Central memory CD8-positive, alpha-beta T cell (primary cell): ENCODE data around the gene ZFR2.
"Not testable (repeated sequence)": the region's sequence is repeated elsewhere in the genome, so short reads cannot be mapped to it uniquely, and the experiment has no call there.

Source experiments
- ATAC-seq: fragments of 150-1000 bp; cut with Tn5 transposase; replicated peaks from 2 replicates; pipeline ENCODE4 v1.10.0; 2022; ENCODE audit warnings: mild to moderate bottlenecking, moderate FRiP score, moderate number of reproducible peaks; ENCODE audit not compliant: poor library complexity, severe bottlenecking; ENCODE audit errors: extremely low read depth
- DNase-seq, 2 donors: peaks; one replicate each; pipeline ENCODE4 v3.0.0; 2021; ENCODE audit warnings: low spot score in 2 of 2
- H3K27ac Mint-ChIP-seq: one replicate; pipeline ENCODE4 v1.8.0; 2022; ENCODE audit warnings: low read depth, mild to moderate bottlenecking, moderate library complexity, mixed read lengths
- H3K27me3 Mint-ChIP-seq: one replicate; pipeline ENCODE4 v1.8.0; 2022; ENCODE audit warnings: mixed read lengths
- H3K36me3 Mint-ChIP-seq: one replicate; pipeline ENCODE4 v1.8.0; 2022; ENCODE audit warnings: mild to moderate bottlenecking, moderate library complexity, mixed read lengths; ENCODE audit not compliant: insufficient read depth
- H3K4me1 Mint-ChIP-seq: one replicate; pipeline ENCODE4 v1.8.0; 2022; ENCODE audit warnings: mixed read lengths
- H3K4me3 Mint-ChIP-seq: one replicate; pipeline ENCODE4 v1.8.0; 2022; ENCODE audit warnings: mild to moderate bottlenecking, moderate library complexity, mixed read lengths
- H3K9me3 Mint-ChIP-seq: one replicate; pipeline ENCODE4 v1.8.0; 2022; ENCODE audit warnings: mixed read lengths

Gene ZFR2

DNA sequence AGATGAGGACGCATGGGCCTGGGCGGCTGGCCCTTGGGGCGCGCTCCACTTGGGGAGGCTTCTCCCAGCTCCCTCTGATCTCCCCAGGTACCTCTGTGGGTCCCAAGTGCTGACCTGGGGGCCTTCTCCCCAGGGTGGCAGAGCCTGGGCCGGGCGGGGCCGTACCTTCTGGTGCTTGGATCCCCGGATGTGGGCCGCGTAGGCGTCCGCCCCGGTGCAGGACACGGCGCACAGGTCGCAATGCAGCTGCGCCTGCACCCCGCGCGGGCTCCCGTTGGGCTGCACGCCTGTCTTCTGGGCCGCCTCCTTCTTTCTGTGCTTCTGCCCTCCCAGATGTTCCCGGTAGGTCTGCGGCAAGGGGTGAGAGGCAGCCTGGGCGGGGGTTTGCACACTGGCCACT, 41.5 kb downstream of the ZFR2 start:
- no peak for ATAC-seq
- Mint-ChIP-seq H3K36me3 (peaks cover 3% of the 10 kb centered on the region), H3K9me3 (no peaks in the 10 kb centered on the region), H3K27ac (no peak overlapping the region), H3K27me3 (no peaks in the 10 kb centered on the region), H3K4me3 (no peak overlapping the region), H3K4me1 (no peaks in the 10 kb centered on the region)
- DNase-seq: no peak

- no peaks in the 10 kb centered on the region for H3K27me3 Mint-ChIP-seq
- H3K36me3 Mint-ChIP-seq: peaks cover 11% of the 10 kb centered on the region
- H3K4me3 Mint-ChIP-seq: no peak overlapping the region
Measured at GRCh38 chr19:3826163-3826562, 42.7 kb downstream of the ZFR2 start.

DNA sequence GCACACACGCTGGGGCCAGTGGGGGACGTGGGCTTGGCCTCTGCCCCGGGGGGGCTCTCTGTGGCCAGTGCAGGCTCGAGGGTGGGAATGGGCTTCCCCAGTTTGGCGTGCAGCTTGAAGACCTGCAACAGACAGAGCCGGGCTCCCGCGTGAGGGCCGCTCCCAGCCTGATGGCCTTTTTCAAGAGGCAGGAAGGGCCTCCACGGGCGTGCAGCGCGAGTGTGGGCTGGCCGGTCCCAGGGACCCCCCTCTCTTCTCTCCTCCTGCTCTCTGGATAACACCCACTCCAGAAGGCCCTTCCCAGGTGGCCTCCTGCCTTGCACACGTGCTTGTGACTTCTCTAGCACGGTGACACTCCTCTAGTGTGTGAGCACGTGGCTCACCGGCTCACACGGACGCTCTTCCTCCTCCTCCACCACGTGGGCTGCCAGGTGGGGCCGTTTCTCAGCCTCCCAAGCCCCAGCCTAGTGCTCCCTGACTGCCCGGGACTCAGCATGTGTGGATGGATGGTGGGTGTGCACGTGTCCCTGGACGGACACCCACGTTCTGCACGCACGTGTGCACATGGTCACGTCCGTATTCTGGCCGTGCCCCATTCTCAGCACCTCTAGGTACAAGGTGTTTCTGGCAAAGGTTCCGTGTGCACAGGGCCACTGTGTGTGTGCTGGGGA, 43.4 kb downstream of the ZFR2 start:
- DNase-seq (no peak), ATAC-seq (no peak)
- H3K27ac Mint-ChIP-seq: no peak overlapping the region
- H3K9me3 Mint-ChIP-seq: no peaks in the 10 kb centered on the region
- peaks cover 11% of the 10 kb centered on the region for H3K36me3 Mint-ChIP-seq
- H3K4me3 Mint-ChIP-seq: no peak overlapping the region
- peaks cover 11% of the 10 kb centered on the region for H3K4me1 Mint-ChIP-seq
- H3K27me3 Mint-ChIP-seq: no peaks in the 10 kb centered on the region

More at GRCh38 chr19:3826163-3826562, 42.7 kb downstream of the ZFR2 start:
- DNase-seq: no peak
- peaks cover 11% of the 10 kb centered on the region for H3K4me1 Mint-ChIP-seq
- H3K27ac Mint-ChIP-seq: no peak overlapping the region
- H3K9me3 Mint-ChIP-seq: no peaks in the 10 kb centered on the region
- ATAC-seq: no peak

DNA sequence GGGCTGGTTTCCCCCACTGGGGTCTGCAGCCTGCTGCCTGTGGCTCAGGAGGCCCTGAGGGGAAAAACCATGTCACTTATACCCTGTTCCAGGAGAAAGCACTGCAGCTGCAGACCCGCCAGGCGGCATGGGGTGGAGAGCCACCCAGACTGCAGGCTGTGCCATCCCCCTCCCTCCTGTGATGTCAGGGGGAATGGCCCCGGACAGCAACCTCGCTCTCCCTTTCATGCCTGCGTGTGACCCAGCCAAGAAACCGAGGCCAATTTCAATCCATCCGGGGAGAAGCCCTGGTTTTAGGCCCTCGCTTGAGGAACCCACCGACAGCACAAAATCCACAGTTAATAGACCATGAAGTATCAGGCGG, 45.5 kb downstream of the ZFR2 start:
- no peak for ATAC-seq
- Mint-ChIP-seq H3K36me3 (peaks cover 11% of the 10 kb centered on the region), H3K27ac (no peak overlapping the region), H3K27me3 (no peaks in the 10 kb centered on the region), H3K4me1 (peaks cover 11% of the 10 kb centered on the region), H3K9me3 (no peaks in the 10 kb centered on the region), H3K4me3 (no peak overlapping the region)
- no peak for DNase-seq

GRCh38 chr19:3822683-3823349, 46.0 kb downstream of the ZFR2 start:
- ATAC-seq: no peak
- H3K27me3 Mint-ChIP-seq: no peaks in the 10 kb centered on the region
- no peak overlapping the region for H3K27ac Mint-ChIP-seq
- H3K9me3 Mint-ChIP-seq: no peaks in the 10 kb centered on the region
- H3K36me3 Mint-ChIP-seq: peaks cover 11% of the 10 kb centered on the region
- DNase-seq: no peak
- peaks cover 11% of the 10 kb centered on the region for H3K4me1 Mint-ChIP-seq
- H3K4me3 Mint-ChIP-seq: no peak overlapping the region

DNA sequence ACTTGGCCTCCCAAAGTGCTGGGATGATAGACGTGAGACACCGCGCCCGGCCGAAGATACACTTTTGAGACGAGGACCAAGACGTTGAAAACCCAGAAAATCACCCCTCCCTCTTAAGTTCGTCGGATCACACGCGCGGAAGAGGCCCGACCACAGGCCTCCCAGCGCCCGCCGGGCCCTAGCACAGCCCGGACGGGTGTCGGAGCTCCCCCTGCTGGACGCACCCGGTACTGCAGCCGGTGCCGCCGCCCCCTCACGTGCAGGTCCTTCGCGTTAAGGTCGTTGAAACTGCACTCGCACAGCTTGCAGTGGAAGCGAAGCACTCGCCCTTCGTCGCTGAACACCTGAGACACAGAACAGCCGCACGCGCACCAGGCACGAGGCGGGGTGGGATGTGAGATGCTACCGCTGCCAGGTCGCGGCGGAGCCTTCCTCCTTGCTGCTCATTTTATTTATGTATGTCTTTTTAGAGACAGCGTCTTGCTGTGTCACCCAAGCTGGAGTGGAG, 46.9 kb downstream of the ZFR2 start:
- Mint-ChIP-seq H3K9me3 (no peaks in the 10 kb centered on the region), H3K27ac (peak overlapping the region; percentile 85)

GRCh38 chr19:3821156-3821555, 47.7 kb downstream of the ZFR2 start:
- H3K4me1 Mint-ChIP-seq: peaks cover 11% of the 10 kb centered on the region
- H3K9me3 Mint-ChIP-seq: no peaks in the 10 kb centered on the region
- H3K4me3 Mint-ChIP-seq: no peak overlapping the region
- no peaks in the 10 kb centered on the region for H3K27me3 Mint-ChIP-seq
- DNase-seq (no peak), ATAC-seq (no peak)
- H3K36me3 Mint-ChIP-seq: peaks cover 11% of the 10 kb centered on the region
- no peak overlapping the region for H3K27ac Mint-ChIP-seq

More for the DNA sequence above, 46.9 kb downstream of the ZFR2 start:
- peak; percentile 89 to 98 for DNase-seq
- H3K27me3 Mint-ChIP-seq: no peaks in the 10 kb centered on the region
- ATAC-seq: peak; percentile 97
- peaks cover 11% of the 10 kb centered on the region for H3K36me3 Mint-ChIP-seq
- peaks cover 11% of the 10 kb centered on the region for H3K4me1 Mint-ChIP-seq
- peak overlapping the region; percentile 53 for H3K4me3 Mint-ChIP-seq

GRCh38 chr19:3819989-3820388, 48.8 kb downstream of the ZFR2 start:
- ATAC-seq (no peak), DNase-seq (no peak)
- H3K4me3 Mint-ChIP-seq: no peak overlapping the region
- peaks cover 11% of the 10 kb centered on the region for H3K36me3 Mint-ChIP-seq
- H3K9me3 Mint-ChIP-seq: no peaks in the 10 kb centered on the region
- no peak overlapping the region for H3K27ac Mint-ChIP-seq
- H3K27me3 Mint-ChIP-seq: no peaks in the 10 kb centered on the region
- H3K4me1 Mint-ChIP-seq: peaks cover 11% of the 10 kb centered on the region

DNA sequence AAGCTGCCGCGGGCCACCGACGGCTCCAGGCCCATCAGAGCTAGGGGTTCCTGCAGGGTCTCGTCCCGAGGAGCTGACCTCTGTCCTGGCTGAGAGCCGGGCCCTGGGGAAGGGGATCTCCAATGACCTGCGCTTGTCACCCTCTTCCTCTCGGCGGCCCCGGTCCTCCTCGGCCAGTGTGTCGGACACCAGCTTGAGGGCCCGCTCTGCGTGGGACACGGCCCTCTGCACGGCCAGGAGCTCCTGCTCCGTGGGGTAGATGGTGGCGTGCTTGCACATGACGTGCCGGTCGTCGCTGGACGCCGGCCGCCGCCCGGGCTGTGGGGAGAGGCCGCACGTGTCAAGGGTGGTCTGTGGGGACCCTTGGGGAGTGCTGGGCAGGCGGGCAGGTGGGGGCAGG, 49.9 kb downstream of the ZFR2 start:
- no peak overlapping the region for H3K27ac Mint-ChIP-seq
- peaks cover 20% of the 10 kb centered on the region for H3K4me1 Mint-ChIP-seq
- no peaks in the 10 kb centered on the region for H3K27me3 Mint-ChIP-seq
- DNase-seq (no peak), ATAC-seq (no peak)
- no peak overlapping the region for H3K4me3 Mint-ChIP-seq
- H3K36me3 Mint-ChIP-seq: peaks cover 12% of the 10 kb centered on the region
- H3K9me3 Mint-ChIP-seq: no peaks in the 10 kb centered on the region

GRCh38 chr19:3818466-3818865, 50.4 kb downstream of the ZFR2 start:
- Mint-ChIP-seq H3K36me3 (peaks cover 10% of the 10 kb centered on the region), H3K4me3 (no peak overlapping the region), H3K9me3 (no peaks in the 10 kb centered on the region), H3K27ac (no peak overlapping the region), H3K4me1 (peaks cover 25% of the 10 kb centered on the region), H3K27me3 (no peaks in the 10 kb centered on the region)
- DNase-seq (no peak), ATAC-seq (no peak)

DNA sequence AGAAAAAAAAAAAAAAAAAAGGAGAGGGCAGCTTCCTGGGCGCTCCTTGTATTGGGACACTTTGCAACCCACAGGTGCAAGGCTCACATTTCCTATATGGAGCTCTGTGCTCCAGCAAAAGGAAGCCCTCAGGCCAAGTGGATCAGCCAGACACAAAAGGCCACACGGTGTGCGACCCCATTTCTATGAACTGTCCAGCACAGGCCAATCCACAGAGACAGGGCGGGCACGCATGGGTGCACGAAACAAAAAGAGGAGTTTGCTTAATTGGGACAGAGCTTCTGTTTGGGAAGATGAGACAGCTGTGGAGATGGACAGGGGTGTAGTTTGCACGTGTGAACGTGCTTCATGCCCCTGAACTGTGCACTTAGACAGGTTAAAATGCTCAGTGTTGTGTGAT, 51.1 kb downstream of the ZFR2 start:
- no peaks in the 10 kb centered on the region for H3K9me3 Mint-ChIP-seq
- H3K36me3 Mint-ChIP-seq: peaks cover 10% of the 10 kb centered on the region
- no peak overlapping the region for H3K4me3 Mint-ChIP-seq
- peaks cover 32% of the 10 kb centered on the region for H3K4me1 Mint-ChIP-seq
- DNase-seq: no peak
- no peak for ATAC-seq
- no peaks in the 10 kb centered on the region for H3K27me3 Mint-ChIP-seq
- no peak overlapping the region for H3K27ac Mint-ChIP-seq

DNA sequence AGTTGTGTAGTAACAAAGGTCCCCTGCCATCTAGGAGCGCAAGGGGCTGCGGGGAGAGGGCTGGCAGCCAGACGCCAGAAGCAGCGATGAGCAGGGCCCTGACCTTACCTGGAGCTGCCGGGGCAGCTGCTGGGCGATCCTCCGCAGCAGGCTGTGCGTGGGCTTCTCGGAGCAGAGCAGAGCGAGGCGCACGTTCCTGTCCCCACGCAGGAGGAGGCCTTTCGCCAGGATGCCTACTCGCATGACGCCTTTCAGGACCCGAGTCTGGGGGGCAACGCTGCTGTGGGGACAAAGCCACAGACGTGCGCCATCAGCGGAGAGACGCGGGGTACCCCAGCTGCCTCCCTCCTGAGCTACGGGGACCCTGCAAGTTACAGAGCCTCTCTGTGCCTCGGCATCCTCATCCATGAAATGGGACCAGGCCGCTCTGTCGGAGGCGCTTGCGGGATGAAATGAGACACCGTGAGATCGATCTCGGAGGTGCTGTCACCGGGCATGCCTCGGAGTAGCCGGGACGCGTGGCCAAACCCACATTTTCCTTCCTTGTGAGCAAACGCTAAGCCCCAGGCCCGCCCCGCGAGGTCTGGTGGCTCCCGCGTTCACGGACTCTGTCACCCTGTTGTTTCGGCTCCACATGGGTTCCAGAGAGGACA, 52.1 kb downstream of the ZFR2 start:
- no peak for ATAC-seq
- H3K36me3 Mint-ChIP-seq: peaks cover 6% of the 10 kb centered on the region
- no peak for DNase-seq
- H3K27me3 Mint-ChIP-seq: no peaks in the 10 kb centered on the region
- H3K27ac Mint-ChIP-seq: peak overlapping the region; percentile 71
- peaks cover 34% of the 10 kb centered on the region for H3K4me1 Mint-ChIP-seq
- no peak overlapping the region for H3K4me3 Mint-ChIP-seq
- no peaks in the 10 kb centered on the region for H3K9me3 Mint-ChIP-seq

- not testable (repeated sequence) for H3K9me3 Mint-ChIP-seq, H3K36me3 Mint-ChIP-seq, ATAC-seq, H3K27me3 Mint-ChIP-seq, DNase-seq, H3K4me3 Mint-ChIP-seq
- H3K27ac Mint-ChIP-seq: peak overlapping the region; percentile 71
- H3K4me1 Mint-ChIP-seq: peaks cover 29% of the 10 kb centered on the region
Measured at GRCh38 chr19:3816148-3816547, 52.7 kb downstream of the ZFR2 start.
